GM12872 (cell line): ENCODE measurements around the gene ASAP2.

Source experiments
- TF ChIP-seq, protein P1 (sequence below): IDR thresholded peaks from 3 replicates; pipeline ENCODE4 v1.5.1; 2011; ENCODE audit warnings: low read depth, mild to moderate bottlenecking, low read length, moderate library complexity; ENCODE audit not compliant: insufficient read depth

ASAP2 gene

GRCh38 chr2:9325428-9325827, 118.8 kb downstream of the ASAP2 start:
- TF ChIP-seq, protein P1, sequence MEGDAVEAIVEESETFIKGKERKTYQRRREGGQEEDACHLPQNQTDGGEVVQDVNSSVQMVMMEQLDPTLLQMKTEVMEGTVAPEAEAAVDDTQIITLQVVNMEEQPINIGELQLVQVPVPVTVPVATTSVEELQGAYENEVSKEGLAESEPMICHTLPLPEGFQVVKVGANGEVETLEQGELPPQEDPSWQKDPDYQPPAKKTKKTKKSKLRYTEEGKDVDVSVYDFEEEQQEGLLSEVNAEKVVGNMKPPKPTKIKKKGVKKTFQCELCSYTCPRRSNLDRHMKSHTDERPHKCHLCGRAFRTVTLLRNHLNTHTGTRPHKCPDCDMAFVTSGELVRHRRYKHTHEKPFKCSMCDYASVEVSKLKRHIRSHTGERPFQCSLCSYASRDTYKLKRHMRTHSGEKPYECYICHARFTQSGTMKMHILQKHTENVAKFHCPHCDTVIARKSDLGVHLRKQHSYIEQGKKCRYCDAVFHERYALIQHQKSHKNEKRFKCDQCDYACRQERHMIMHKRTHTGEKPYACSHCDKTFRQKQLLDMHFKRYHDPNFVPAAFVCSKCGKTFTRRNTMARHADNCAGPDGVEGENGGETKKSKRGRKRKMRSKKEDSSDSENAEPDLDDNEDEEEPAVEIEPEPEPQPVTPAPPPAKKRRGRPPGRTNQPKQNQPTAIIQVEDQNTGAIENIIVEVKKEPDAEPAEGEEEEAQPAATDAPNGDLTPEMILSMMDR = no peak

- TF ChIP-seq, protein P1 = no peak
Observed at GRCh38 chr2:9326975-9327374, 120.4 kb downstream of the ASAP2 start.

GRCh38 chr2:9327873-9328352, 121.3 kb downstream of the ASAP2 start:
- TF ChIP-seq, protein P1 = no peak

- TF ChIP-seq, protein P1 = no peak
Observed at GRCh38 chr2:9328931-9329330, 122.3 kb downstream of the ASAP2 start.

DNA sequence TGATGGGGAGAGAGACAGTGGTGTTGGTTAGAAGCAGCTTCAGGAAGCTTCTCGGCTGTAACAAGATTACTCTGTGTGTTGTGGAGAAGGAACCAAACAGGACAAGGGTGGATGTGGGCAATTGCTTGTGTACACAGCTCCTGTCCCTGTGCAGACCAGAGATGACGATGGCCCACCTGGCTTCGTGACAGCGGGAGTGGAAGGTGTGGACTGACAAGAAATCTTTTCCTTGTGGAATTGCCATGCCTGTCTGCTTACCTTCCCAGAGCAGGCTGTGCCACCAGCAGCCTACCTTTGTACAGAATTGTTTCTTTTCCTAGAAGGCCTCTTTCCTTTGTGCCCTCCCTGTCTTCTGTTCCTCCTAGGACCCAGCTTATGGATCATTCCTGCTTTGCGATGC, 122.9 kb downstream of the ASAP2 start:
- TF ChIP-seq, protein P1 = no peak

- TF ChIP-seq, protein P1 = no peak
Observed at GRCh38 chr2:9330612-9331270, 124.1 kb downstream of the ASAP2 start.

- TF ChIP-seq, protein P1 = no peak
Observed at GRCh38 chr2:9331704-9332103, 125.1 kb downstream of the ASAP2 start.
